Right lobe of liver (tissue), 4 donors: ENCODE data around the gene SLC16A12.

Experiments used
- POLR2A ChIP-seq: fragments of 450-650 bp; IDR thresholded peaks from one replicate; pipeline ENCODE4 v1.6.1; 2017; ENCODE audit warnings: antibody characterized with exemption, mild to moderate bottlenecking
- TF ChIP-seq, protein P1 (sequence below), 4 donors: fragments of 200-600 bp in 3 of 4; fragments of 450-650 bp in 1 of 4; IDR thresholded peaks; one replicate each; pipeline versions ENCODE4 v1.5.1 to v1.8.0; 2016 to 2022; ENCODE audit warnings: antibody characterized with exemption in 4 of 4, mild to moderate bottlenecking in 2 of 4
- donor health status: DM: no; HTN: no; CAD: no.
- donor health status: DM: no; HTN: no; CAD: no.
- donor health status: DM: no; HTN: yes; CAD: no.

DNA sequence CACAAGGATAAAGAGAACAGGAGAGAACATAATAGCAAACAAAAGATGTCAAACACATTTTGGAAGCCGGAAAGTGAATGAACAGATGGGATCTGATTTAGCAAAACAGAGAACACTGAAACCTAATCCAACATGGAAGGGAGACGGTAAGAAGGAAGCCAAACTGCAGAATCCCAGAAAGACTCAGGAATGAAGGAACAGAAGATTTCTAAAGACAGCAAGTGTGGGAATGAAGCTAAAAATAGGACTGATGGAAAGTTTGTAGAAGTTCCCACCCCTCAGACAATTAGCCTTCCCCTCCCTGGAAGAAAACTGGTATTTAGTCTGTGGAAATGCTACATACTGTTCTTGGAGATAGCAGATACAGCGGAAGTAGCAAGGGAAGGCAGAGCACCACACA lies 40.8 kb downstream of the SLC16A12 start:
- TF ChIP-seq, protein P1, sequence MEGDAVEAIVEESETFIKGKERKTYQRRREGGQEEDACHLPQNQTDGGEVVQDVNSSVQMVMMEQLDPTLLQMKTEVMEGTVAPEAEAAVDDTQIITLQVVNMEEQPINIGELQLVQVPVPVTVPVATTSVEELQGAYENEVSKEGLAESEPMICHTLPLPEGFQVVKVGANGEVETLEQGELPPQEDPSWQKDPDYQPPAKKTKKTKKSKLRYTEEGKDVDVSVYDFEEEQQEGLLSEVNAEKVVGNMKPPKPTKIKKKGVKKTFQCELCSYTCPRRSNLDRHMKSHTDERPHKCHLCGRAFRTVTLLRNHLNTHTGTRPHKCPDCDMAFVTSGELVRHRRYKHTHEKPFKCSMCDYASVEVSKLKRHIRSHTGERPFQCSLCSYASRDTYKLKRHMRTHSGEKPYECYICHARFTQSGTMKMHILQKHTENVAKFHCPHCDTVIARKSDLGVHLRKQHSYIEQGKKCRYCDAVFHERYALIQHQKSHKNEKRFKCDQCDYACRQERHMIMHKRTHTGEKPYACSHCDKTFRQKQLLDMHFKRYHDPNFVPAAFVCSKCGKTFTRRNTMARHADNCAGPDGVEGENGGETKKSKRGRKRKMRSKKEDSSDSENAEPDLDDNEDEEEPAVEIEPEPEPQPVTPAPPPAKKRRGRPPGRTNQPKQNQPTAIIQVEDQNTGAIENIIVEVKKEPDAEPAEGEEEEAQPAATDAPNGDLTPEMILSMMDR (IDR thresholded peaks at IDR 0.05), result no peak
- no peak for TF ChIP-seq POLR2A
